Esophagus mucosa (tissue), 1 donor: Measurements from ENCODE around the gene POLE. TPM values are rescaled to one million over a fixed set of nuclear protein-coding genes. Genes with fewer than 3 reads are reported as not detected.

ENCODE experiments used
- ATAC-seq: fragments of 200-7000 bp; cut with Tn5 transposase; one replicate; pipeline ENCODE4 v1.9.1; 2020
- total RNA-seq: library from RNA; stranded (reverse); gene quantifications from one replicate; pipeline ENCODE4 v1.2.4, GENCODE V29; 2023
- donor health status: DM: yes; HTN: yes; CAD: no.

Gene POLE
- total RNA-seq, 1 donor from 2014 or later, result 23.4 TPM

GRCh38 chr12:132625731-132626430 is 61.3 kb downstream of the POLE start:
- no peak for ATAC-seq

DNA sequence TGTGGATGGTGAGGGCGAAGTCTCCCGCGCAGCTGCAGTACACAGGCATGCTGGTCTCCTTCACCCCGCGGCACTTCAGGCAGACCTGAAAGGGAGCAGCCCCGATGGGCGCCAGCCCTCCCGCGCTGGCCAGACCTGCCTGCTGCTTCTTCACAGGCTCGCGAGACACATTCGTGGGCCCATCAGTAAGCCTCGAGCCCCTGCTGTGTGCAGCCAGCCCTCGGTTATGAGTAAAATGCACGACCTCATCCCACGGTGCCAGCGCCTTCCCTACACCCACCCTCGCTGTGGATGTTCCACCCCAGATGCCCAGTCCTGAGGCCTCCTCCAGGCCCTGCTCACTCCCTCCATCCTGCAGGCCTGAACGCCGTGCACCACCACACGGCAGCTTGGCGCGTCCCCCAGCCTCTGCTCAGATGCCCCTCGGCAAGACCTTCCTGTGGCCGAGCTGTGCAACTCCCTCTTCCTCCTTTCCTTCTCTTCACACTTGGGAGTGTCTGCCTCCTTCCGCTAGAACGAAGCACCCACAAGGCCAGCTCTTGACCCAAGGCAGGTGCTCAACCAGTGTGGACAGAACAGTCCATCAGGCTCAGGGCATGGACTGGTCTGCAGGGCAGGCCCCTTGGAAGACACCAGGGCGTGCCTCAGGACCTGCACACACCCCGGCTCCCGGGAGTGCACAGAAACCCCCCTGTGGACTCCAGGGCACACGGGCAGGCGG is 62.1 kb downstream of the POLE start:
- ATAC-seq, result no peak

GRCh38 chr12:132624186-132624855 is 62.8 kb downstream of the POLE start:
- no peak for ATAC-seq

DNA sequence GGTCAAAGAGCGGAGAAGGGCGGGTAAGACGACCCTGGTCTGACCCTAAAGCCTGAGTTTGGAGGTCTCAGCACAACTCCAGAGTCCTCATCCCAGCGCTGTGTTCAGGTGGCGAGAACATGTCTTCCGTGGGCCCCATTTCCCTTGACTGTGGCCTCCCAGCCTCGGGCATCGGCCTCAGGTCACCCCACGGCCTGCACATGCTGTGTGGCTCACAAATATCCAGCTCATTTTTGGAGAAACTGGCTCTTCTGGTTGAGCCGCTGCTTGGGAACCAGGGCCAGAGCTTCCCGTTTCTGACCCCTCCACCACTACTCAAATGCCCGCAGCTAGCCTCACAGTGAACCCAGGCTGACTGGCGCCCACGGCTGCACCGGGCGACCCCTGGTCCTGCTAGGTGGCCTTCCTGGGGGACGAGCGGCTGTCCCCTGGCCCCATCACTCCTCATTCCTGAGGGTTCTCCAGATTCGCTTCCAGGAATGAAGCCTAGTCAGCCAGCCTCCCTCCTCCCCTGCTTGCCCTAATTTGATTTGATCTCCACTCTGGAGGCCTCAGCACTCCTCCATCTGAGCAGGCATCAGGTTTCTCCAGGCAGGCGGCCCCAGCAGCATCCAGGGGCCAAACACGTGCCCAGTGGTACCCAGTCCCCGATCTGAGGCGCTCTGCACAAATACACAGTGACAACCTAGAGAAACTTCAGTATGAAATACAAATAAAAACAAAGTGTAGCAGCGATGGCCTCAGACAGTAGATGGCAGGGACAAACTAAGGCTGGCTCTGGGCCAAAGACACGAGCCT is 63.9 kb downstream of the POLE start:
- ATAC-seq, result peak; percentile 49

DNA sequence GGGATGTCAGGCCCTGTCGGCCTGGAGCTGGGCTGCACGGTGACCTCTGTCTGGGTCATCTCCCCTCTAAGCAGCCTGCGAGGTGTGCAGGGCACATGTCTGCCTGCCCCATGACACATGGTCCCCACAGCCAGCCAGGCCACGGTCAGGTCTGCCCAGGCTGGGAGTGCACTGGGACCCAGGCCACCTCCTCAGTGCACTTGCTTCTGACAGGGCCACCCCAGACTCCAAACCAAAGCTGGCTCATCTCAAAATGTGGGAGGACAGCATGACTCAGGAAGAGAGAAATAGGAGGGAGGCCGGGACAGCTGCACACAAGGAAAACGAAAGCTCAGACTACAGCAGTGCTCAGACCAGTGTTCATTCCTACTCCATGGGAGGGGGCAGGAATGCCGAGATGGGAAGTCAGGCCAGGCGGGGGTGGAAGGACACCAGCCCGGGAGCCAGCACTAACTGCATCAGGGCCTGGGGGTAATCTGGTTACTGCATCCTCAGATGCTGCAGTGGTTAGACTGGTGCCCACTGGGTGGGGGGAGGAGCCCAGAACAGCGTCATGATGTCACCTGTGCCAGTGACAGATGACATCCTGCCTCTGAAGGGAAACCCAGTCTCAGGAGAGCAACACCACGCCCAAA is 64.6 kb downstream of the POLE start:
- ATAC-seq, result peak; percentile 56

DNA sequence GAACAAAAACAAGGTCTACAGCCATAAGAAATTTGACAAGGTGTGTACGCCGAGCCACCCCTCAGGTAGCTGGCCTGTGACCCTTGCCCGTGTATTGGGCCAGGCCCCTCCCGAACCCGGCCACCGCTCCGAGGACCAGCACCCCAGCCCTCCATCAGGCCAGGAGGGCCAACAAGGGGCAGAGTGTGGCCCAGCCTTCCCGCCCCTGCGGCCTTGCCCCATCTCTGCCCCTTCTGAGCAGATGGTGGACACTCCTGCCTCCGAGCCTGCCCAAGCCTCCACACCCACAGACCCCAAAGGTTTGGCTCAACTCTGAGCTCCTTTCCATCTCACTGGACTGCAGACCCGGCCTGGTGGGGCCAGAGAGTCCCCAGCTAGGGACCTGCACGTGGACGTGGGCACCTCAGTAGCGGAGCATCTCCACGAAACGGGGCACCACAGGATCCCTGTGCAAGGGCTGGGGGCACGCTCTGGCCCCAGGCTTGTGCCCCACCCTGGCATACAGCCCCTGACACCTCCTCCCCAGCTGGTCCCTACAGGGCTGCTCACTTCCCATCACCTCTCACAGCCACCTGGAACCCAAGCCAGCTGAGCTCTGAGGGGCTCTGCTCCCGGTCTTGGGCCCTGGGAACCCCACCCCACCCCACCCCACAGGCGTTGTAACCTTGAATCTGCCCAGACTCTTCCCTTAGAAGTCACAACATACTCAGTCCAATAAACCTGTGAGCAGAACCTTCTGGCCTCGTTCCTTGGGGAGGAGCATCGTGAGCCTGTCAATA is 65.3 kb downstream of the POLE start:
- no peak for ATAC-seq

DNA sequence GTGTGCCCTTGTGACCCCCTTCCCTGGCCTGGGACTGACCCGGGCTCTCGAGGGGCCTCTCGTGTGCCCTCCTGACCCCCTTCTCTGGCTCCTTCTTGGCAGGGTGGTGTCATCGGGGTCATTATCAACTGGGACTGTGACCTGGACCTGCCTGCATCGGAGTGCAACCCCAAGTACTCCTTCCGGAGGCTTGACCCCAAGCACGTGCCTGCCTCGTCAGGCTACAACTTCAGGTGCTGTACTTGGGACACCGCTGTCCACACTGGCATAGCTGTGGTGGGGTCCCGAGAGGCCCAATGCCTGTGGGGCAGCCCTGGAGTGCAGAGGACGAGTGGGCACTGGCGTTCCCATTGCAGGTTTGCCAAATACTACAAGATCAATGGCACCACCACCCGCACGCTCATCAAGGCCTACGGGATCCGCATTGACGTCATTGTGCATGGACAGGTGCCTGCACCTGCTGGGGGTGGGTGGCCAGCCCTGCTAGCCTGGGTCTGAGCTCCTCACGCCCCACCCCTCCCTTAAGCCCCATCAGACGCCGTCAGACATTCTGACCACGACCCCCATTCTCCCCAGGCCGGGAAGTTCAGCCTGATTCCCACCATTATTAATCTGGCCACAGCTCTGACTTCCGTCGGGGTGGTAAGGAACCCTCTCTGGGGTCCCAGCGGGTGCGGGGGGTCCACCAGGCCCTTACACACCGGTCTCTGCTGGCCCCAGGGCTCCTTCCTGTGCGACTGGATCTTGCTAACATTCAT is 66.1 kb downstream of the POLE start:
- ATAC-seq, result no peak

GRCh38 chr12:132620113-132620898 is 66.8 kb downstream of the POLE start:
- no peak for ATAC-seq

- no peak for ATAC-seq
Measured at GRCh38 chr12:132619386-132620112, 67.6 kb downstream of the POLE start.

- no peak for ATAC-seq
Measured at GRCh38 chr12:132619071-132619385, 68.1 kb downstream of the POLE start.

- ATAC-seq, result no peak
Measured at GRCh38 chr12:132618683-132619043, 68.5 kb downstream of the POLE start, which contains the start of gene P2RX2. TSS of gene P2RX2 (plus strand) at chr12:132618776. CDS start at chr12:132618817, 41 bp downstream.

GRCh38 chr12:132617822-132618682 is 69.1 kb downstream of the POLE start:
- no peak for ATAC-seq

DNA sequence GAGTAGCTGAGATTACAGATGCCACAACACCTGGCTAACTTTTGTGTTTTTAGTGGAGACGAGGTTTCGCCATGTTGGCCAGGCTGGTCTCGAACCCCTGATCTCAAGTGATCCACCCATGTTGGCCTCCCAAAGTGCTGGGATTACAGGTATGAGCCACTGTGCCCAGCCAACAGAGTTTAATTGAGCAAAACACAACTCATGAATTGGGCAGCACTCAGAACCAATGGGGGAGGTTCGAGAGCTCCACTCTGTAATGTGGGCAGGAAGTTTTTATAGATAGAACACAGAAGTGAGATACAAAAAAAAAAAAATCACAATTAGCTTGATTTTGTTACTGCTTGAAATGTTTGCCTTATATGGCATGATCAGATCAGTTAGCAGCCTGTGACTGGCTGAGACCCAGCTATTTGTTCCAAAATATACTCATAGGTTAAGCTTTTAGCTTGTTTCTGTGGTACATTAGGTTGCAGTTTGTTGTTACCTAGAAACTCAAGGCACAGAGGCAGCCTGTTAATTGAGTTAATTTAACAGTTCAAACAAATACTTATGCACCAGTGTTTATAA is 69.9 kb downstream of the POLE start:
- ATAC-seq, result no peak

- ATAC-seq, result peak; percentile 4
Measured at GRCh38 chr12:132615579-132616038, 71.5 kb downstream of the POLE start.

GRCh38 chr12:132614861-132615578 is 72.1 kb downstream of the POLE start:
- peak; percentile 78 for ATAC-seq

- no peak for ATAC-seq
Measured at GRCh38 chr12:132614029-132614428, 73.1 kb downstream of the POLE start.

- ATAC-seq, result no peak
Measured at GRCh38 chr12:132611620-132612019, 75.5 kb downstream of the POLE start.
